Measurements from ENCODE around the gene PADI4.
"Not testable (repeated sequence)": the region's sequence is repeated elsewhere in the genome, so short reads cannot be mapped to it uniquely, and the experiment has no call there.

Gene PADI4

GRCh38 chr1:17335821-17336710 is 28.1 kb downstream of the PADI4 start:
- TF ChIP-seq, protein P1, sequence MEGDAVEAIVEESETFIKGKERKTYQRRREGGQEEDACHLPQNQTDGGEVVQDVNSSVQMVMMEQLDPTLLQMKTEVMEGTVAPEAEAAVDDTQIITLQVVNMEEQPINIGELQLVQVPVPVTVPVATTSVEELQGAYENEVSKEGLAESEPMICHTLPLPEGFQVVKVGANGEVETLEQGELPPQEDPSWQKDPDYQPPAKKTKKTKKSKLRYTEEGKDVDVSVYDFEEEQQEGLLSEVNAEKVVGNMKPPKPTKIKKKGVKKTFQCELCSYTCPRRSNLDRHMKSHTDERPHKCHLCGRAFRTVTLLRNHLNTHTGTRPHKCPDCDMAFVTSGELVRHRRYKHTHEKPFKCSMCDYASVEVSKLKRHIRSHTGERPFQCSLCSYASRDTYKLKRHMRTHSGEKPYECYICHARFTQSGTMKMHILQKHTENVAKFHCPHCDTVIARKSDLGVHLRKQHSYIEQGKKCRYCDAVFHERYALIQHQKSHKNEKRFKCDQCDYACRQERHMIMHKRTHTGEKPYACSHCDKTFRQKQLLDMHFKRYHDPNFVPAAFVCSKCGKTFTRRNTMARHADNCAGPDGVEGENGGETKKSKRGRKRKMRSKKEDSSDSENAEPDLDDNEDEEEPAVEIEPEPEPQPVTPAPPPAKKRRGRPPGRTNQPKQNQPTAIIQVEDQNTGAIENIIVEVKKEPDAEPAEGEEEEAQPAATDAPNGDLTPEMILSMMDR (IDR thresholded peaks at IDR 0.05; ENCODE audit: control insufficient read depth, extremely low read depth, insufficient read depth): peak; percentile 58
- no peak overlapping the region for H3K4me3 ChIP-seq (ENCODE audit: low read depth, low read length)
- DNase-seq (ENCODE audit: low read depth): peak; percentile 7

DNA sequence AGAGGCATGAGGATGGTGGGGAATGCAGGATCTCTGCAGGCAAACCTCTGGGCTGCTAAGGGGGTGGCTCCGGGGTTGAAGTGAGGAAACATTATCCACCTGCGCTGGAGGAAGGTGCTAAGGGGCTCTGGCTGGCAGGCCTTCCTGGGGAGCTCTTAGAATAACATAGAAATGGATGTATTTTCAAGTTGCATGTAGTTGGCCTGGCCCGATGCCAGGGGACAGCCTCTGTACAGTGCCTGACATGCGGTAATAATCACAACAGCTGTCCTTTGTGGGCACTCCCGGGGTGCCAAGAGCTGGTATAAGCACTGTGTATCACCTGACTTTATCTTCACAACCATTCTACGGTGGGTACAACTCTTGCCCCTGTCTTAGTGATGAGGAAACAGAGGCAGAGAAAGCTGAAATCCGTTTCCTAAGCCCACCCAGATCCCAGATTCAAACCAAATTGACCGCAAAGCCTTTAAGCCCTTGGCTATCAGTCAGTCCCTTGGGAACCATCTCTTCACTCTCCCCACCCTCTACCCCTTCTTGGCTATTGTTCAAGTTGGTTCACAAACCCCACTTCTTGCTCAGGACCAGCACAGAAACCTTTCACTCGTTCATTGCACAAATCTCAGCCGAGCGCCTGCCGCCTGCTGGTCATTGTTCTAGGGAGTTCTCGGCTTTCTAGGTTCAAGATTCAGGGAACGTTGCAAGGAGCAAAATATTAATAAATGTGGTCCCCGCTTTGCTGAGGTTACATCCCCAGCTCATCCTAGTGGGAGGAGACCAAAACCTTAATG is 30.9 kb downstream of the PADI4 start:
- TF ChIP-seq, protein P1 (IDR thresholded peaks at IDR 0.05; ENCODE audit: control insufficient read depth, extremely low read depth, insufficient read depth): no peak
- no peak overlapping the region for H3K4me3 ChIP-seq (ENCODE audit: low read depth, low read length)
- no peak for DNase-seq (ENCODE audit: low read depth)

DNA sequence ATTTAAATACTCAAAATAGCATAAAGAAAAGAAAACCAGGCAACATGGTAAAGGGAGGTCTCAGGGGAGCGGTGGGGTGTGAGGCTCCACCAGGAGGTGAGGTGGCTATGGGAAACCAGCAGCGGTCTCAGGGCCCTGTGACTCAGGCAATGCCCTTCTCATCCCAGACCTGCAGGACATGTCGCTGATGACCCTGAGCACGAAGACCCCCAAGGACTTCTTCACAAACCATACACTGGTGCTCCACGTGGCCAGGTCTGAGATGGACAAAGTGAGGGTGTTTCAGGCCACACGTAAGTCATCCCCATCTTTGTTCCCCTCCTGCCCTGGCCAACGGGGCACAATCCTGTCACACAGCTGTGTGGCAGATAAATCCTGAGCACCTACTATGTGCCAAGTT is 31.5 kb downstream of the PADI4 start:
- no peak for DNase-seq (ENCODE audit: low read depth)
- H3K4me3 ChIP-seq (ENCODE audit: low read depth, low read length): no peak overlapping the region
- TF ChIP-seq, protein P1 (IDR thresholded peaks at IDR 0.05; ENCODE audit: control insufficient read depth, extremely low read depth, insufficient read depth): no peak

GRCh38 chr1:17340358-17340757 is 32.4 kb downstream of the PADI4 start:
- H3K4me3 ChIP-seq (ENCODE audit: low read depth, low read length): no peak overlapping the region
- TF ChIP-seq, protein P1 (IDR thresholded peaks at IDR 0.05; ENCODE audit: control insufficient read depth, extremely low read depth, insufficient read depth): no peak
- no peak for DNase-seq (ENCODE audit: low read depth)

DNA sequence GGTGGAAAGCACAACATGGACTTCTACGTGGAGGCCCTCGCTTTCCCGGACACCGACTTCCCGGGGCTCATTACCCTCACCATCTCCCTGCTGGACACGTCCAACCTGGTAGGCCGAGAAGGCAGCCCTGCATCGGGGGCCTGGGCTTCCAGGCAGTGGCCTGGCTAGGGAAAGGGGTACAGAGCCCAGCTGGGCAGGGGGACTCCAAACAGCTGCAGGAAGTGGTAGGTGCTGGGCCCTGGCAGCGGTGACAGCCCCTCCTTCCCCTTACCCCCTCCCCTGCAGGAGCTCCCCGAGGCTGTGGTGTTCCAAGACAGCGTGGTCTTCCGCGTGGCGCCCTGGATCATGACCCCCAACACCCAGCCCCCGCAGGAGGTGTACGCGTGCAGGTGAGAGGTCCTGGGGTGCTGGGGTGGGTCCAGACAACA is 34.0 kb downstream of the PADI4 start:
- TF ChIP-seq, protein P1 (IDR thresholded peaks at IDR 0.05; ENCODE audit: control insufficient read depth, extremely low read depth, insufficient read depth): no peak
- no peak for DNase-seq (ENCODE audit: low read depth)
- H3K4me3 ChIP-seq (ENCODE audit: low read depth, low read length): no peak overlapping the region

DNA sequence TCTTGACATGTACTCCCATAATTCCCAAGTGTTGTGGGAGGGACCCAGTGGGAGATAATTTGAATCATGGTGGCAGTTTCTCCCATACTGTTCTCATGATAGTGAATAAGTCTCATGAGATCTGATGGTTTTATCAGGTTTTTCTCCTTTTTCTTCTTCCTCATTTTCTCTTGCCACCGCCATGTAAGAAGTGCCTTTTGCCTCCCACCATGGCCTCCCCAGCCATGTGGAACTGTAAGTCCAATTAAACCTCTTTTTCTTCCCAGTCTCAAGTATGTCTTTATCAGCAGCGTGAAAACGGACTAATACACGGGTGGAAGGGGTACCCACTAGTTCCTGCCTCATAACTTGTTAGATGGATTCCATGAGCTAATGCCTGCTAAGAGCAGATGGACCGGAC is 37.5 kb downstream of the PADI4 start:
- H3K4me3 ChIP-seq (ENCODE audit: low read depth, low read length); DNase-seq (ENCODE audit: low read depth): not testable (repeated sequence)

DNA sequence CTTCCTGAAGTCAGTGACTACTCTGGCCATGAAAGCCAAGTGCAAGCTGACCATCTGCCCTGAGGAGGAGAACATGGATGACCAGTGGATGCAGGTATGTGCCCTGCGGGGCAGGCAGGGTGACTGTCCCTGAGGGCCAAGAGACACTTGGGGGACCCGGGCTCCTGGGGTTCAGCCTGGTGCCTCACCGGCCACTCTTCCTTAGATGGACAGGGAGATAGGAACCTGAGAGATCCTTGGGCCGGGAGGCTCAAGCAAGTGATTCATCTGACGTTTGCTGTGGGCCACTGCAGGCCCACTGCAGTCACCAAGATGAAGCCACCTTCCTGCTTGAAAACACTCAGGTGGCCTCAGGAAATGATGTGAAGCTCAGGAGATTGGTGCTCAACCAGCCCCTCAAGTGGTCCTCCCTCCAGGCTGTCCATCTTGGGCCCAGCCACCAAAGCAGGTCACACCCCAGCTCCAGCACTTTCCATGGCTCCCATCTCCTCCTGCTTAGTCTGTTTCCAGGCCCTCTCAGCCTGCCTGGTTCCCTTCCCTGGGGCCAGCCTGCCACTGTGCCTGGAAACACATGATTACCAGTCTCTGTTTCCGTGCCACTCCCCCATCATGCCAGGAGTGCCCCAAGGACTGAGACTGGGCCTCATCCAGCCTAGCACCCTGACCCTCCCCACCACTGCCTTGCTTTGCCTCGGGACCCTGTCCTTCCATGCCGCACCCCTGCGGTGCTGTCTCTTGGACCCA is 38.2 kb downstream of the PADI4 start:
- no peak for DNase-seq (ENCODE audit: low read depth)
- no peak overlapping the region for H3K4me3 ChIP-seq (ENCODE audit: low read depth, low read length)
- TF ChIP-seq, protein P1 (IDR thresholded peaks at IDR 0.05; ENCODE audit: control insufficient read depth, extremely low read depth, insufficient read depth): no peak
